GM18508 (cell line): ENCODE measurements around the gene SMIM34.
"Not testable (repeated sequence)": the region's sequence is repeated elsewhere in the genome, so short reads cannot be mapped to it uniquely, and the experiment has no call there.

ENCODE experiments used
- ATAC-seq: cut with Tn5 transposase; IDR thresholded peaks from one replicate; pipeline ENCODE4 v1.9.1; 2021; ENCODE audit warnings: moderate number of reproducible peaks; ENCODE audit not compliant: insufficient read depth, unreplicated experiment

Gene SMIM34, protein sequence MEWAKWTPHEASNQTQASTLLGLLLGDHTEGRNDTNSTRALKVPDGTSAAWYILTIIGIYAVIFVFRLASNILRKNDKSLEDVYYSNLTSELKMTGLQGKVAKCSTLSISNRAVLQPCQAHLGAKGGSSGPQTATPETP

DNA sequence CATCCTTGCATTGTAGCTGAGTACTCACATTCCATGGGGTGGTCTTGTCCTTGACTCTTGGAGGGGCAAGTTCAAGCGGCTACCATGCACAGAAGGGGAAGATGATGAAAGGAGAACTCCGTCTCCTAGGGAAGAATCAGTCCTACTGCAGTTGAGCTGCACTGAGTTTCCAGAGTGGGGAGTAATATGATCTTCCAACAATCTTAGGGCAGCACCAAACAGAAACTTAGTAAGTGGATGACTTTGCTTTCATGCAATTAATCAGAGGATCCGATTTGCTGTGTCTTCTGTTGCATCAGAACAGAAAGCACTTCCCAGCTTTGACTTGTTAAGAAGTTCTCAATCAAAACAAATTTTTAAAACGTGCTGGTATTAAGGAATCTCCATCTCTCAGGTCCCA, at the start of gene SMIM34:
SMIM34 (minus strand) TSS at position 147 of the 400 bp plus-strand sequence; CDS start at position 35, 112 bp downstream.
- not testable (repeated sequence) for ATAC-seq

DNA sequence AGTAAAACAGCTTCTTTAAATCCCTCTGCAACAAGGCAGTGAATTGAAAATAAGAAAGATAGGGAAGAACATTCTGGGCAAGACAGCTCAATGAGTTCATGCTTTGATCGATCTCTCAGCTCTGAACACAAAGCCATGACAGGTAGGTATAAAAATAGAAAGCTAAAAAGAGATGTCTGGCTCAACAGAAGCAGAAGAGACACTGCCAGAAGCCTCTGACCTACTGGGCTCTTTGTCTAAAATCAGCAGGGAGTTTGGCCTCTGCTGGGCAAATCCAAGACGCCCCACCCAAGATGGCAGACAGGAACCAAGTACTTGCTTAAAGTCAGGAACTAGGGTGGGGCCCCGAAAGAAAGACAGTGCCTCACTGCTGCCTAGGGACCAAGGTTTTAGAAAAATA, 43.6 kb upstream of the SMIM34 start:
- ATAC-seq: not testable (repeated sequence)

DNA sequence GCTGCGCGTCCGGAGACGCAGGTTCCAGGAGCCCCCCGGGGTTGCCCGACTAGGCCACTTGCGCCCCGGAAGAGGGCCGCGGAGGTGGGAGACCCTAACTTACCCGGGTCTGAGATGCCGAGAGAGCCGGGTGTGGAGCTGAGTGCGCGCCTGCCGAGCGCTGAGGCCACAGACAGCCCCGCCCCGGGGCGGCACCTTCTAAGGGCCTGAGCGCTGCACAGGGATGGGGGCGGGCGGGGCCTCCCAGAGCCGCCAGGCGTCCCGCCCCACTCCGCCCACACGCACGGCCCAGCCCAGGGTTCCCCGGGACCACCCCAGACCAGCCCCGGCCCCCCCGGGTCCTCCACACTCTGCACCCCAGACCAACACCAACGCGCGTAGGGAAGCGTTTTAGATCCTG, 35.7 kb upstream of the SMIM34 start:
- ATAC-seq: not testable (repeated sequence)

DNA sequence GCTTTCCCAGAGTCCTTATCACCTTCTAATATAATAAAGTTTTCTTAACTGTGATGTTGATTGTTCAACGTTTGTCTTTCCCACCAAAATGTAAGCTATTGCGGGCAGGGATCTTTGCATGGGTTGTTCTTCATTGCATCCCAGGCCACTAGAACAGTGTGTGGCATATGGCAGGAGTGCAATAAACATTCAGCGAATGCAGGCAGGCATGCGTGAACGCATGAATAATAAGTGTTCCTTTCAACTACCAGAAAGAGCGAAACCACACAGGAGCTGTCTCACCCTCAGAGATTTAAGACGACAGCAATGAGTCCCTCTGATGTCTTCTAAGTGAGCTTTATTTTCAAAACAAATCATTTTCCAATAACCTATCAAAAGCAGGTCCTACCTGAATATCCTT, 34.5 kb upstream of the SMIM34 start:
- not testable (repeated sequence) for ATAC-seq

DNA sequence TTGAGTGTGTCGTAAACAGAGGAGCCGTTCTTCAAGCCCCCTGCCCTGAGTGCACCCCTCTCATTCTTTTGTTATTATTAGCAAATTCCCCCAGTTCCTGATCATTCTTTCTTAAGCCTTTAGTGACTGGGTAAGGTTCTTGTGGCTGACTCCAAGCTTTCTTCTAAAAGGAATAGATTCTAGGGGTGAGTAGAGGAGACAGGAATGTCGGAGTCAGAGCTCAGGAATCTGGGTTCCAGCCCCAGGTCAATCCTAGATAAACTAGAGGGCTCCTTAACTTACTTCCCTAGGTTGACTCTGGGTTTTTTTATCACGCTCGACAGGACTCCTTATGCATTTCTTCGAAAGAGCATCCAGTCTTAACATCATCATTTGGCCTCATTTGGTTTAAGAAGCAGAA, 32.4 kb upstream of the SMIM34 start:
- not testable (repeated sequence) for ATAC-seq

DNA sequence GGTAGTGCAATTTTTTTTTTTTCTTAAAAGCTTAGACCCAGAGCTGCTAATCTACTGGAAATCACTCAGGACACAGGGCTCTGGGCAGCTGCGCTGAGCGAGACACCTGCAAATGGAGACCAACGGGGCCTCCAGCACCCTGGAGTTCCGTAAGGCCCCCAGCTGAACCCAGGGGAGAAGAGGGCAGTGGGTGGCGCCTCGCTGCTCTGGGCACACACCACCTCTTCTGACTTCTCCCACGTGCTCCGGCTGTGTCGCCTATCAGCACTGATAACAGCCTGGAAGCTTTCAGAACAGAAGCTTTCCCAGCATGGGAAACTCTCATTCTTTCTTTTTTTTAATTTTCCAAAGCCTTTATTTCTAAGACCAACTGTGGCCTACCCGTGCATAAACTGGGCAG, 31.9 kb upstream of the SMIM34 start:
- not testable (repeated sequence) for ATAC-seq

DNA sequence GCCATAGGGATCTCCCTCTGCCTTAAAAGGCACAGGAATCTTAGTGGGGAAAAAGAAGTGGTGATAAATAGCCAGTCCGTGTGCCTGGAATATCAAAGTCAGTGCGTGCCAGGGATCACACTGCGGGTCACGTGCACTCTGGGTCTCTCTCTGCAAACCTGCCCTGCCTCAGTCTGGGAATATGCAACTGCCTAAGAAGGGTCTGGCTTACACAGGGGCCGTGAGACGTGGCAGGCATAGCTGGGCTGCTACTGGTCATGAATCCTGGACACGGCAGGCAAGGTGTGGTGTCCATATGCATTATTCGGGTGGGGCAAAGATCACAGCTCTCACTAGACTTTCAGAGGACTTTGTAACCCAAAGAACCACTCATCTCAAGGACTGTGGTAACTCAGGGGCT, 23.3 kb upstream of the SMIM34 start:
- not testable (repeated sequence) for ATAC-seq

DNA sequence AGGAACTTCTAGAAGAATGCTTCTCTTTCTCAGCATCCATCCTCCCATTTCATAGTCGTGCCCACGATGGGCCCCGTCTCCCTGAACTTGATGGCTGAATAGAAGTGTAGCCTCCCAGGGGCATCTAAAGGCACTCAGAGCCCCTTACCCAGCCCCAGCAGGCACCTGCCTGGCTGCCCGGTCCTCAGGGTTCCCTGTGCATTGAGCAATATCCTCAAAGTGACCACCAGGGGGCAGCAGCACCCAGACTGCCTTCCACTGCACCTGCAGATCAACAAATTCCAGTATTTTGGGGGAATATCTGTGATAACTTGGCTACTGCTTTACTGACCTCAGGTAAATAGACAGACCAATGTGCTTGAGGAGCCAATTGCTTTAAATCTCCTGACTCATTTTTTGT, 19.7 kb upstream of the SMIM34 start:
- not testable (repeated sequence) for ATAC-seq

DNA sequence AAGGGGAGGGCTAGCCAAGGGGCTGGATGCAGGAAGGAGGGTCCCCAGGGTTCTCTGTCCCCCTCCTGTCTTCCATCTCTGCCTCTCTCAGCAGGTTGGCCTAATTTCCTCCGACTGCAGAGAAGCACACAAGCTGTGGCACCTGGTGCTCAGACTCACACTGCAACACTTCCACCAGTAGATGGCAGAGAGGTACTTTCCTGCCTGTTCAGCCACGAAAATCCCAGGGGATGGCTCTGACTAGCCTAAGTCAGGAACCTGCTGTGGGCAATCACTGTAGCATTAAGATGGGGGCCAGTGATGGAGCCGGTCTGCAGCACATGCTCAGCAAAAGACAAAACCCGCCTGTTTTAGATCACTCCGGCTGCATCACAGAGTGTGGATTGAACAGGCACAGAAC, 6.0 kb upstream of the SMIM34 start:
- ATAC-seq: not testable (repeated sequence)

DNA sequence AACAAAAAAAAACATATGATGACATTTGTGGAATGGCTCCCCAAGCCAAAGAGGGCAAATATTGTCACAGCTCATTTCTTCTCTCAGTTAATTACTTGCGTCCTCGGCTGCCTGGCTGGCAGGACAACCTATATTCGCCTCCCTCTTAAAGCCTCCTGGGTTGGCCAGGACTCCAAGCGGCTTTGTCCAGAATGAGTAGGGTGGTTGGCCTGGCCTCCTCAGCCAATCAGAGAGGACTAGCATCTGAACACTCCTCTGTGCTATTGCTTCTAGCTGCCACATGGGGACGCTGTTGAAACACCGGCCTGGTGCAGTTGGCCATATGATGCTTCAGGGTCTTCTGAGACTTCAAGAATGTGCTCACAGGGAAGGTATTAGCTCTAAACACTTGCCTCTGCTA, 4.7 kb upstream of the SMIM34 start:
- not testable (repeated sequence) for ATAC-seq

DNA sequence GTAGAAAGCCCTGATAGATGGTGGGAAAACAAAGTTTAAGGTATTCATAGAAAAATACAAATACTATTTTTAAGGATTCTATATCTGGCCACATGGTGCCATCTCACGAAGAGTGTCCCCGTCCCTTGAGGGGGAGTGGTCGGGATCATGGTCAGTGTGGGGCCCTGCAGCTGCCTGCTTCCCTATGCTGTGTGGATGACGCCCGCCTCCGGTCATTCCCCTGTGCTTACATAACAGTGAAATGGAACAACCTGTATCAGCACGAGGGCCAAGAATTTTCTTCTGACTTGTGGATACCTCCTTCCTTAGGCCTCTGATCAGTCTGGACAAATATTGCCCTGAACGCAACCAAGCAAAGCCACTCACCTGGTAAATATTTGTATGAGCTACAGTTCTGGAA, 3.6 kb upstream of the SMIM34 start:
- ATAC-seq: not testable (repeated sequence)

DNA sequence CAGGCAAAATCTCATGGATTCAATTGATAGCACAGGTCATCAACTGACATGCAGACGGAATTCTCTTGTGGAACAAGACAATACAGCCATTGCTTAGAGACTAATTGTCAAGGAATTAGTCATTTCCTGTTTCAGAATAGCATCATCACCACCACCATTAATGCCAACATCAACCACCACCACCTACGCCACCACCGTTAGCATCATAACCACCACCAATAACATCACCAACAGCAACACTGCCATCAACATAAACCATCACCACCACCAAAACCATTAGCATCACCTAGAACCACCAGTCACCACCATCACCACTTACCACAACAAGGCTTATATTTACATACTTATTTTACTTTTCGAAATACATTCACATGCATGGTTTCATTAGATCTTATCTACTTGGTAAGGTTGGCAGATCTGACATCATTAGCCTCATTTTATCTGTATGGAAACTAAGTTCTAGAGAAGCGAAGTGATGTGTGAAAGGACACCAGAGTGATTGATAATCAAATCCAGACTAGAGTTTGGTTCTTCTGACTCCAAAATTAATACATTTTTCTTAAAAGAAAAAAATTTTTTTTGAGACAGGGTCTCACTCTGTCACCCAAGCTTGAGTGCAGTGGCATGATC, 6.2 kb downstream of the SMIM34 start:
- not testable (repeated sequence) for ATAC-seq

DNA sequence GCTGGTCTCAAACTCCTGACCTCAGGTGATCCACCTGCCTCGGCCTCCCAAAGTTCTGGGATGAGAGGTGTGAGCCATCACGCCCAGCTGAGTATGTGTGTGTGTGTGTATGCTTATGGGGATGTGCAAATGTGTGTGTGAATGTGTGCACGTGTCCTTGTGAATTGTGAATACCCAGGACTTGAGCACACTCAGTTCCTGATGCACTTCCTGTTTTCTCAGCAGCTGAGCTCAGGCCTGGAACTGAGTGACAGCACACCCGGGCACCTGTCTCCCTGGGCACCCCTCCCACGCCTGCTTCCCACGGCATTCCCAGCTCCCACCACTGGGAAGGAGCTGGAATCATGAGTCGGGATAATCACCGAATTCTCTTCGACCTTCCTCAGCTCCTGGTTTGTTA, 16.5 kb downstream of the SMIM34 start:
- not testable (repeated sequence) for ATAC-seq

DNA sequence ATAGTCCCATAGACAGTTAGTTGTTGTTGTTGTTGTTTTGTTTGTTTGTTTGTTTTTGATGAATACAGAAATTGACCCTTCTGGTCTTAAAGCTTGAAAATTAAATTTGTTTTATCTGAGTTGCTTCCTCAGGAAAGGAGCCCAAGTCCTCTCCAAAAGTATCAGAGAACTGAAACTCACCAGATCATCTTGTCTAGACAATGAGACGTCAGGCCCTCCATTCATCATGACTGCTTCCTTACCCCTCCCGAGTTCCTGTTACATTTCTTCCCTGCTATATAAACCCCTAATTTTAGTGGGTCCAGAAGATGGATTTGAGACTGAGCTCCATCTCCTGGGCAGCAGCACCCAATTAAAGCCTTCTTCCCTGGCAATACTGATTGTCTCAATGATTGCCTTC, 17.1 kb downstream of the SMIM34 start:
- ATAC-seq: not testable (repeated sequence)

DNA sequence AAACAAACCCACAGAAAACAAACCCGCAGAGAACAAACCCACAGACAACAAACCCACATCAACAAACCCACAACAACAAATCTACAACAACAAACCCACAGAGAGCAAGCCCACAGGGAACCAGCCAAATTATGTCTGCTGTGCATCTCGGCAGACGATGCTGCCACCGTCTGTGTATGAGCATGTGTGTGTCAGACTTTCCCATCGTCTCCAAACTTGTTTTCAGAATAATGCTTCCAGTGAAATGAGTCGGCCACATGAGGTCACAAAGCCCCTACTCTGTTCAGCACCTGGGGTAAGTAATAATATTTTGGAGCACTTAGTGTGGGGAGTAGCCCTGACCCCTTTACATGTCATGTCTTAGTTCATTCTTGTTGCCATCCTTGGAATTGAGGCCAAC, 17.6 kb downstream of the SMIM34 start:
- ATAC-seq: not testable (repeated sequence)

DNA sequence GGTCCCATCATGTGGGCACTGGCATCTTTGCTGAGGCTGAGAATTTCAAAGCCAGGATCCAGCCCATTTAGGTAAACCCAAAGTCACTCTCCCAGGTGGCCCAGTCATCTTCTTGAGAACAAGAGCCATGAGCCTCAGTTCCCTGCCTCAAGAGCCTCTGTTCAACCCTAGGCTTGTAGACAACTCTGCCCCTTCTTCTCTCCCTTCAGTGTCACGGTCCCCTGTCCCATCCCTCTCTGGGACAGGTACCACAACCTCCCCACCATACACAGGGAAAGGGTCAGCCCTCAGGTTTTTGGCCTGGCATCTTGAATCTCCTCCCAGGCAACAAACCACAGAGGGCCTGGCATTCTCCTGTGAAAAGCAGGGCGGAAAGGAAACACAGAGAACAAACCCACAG, 18.1 kb downstream of the SMIM34 start:
- ATAC-seq: not testable (repeated sequence)

DNA sequence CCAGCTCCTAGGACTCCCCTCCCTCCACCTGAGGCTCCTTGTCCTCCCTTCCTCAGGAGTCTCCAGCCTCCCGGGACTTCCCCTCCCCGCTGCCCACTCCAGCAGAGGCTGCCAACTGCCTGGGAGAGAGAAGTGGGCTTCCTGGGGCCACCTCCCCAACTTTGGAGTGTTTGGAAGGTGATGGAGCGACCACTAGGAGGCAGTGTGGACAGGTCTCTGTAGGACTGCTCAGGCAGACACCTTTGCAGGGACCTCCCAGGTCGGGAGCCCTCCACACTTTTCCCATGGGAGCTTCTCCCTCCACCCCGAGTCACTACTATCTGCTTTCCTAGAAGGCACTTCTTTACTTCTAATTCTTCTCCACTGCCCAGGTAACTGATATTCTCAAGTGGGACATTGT, 19.0 kb downstream of the SMIM34 start:
- ATAC-seq: not testable (repeated sequence)

DNA sequence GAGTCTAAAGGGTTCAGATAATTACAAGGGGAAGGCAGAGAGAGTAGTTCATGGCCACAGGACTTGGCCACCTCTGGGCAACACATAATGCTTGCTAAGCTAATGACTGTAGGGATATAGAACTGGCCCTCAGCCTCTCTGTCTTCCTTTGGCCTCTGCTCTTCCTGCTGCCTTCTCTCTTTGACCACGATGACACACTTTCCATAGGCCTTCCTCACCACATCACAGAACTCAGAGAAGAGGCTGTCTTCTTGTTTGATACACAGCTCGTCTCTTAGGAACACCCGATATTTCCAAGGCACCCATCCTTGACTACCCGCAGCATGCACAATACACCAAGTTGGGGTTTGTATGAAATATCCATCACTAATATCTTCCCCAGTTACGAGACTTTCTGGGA, 23.2 kb downstream of the SMIM34 start:
- not testable (repeated sequence) for ATAC-seq

DNA sequence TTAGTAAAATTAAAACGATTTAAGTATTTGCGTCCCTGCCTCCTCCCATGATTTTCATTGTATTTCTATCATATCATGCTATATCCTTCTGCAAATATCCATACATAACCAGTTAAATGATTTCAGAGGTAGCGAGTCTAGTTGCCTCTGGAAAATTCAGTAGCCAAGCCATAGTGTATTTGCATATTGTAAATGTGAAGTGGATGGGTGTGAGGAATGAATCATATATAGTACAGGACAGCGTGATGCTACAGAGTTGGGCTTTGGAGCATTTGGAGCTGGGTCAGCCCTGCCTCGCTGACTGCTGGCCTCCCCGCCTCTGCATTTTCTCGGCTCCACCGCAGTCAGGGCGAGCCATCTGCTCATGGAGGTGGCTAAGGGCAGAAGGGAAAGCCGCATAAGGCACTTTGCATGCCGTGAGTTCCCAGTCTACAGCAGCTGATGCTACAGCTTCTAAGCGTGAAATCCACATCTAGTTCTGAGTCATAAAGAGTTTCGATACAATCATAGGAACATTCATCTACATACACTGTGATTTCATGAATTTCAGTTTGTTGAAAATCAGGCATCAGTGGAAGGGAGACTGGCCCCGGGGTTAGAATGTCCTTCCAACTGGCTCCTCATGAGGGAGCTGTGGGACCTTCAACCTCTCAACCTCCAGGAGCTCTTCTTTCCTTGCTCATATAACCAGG, 39.9 kb downstream of the SMIM34 start:
- not testable (repeated sequence) for ATAC-seq

DNA sequence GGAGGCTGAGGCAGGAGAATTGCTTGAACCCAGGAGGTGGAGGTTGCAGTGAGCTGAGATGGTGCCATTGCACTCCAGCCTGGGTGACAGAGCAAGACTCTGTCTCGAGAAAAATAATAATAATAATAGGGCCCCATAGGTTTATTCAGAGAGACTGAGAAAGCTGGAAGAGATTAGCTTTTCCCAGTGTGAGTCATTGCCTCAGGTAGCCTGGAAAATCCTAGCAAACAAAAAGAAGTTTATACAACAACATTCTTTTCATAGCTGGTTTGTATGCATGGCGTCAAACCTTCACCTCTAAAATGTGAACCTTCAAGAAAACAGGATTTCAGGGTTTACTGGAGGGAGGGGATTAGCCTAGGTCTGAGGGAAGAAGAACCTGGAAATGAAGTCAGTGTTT, 40.6 kb downstream of the SMIM34 start:
- not testable (repeated sequence) for ATAC-seq

DNA sequence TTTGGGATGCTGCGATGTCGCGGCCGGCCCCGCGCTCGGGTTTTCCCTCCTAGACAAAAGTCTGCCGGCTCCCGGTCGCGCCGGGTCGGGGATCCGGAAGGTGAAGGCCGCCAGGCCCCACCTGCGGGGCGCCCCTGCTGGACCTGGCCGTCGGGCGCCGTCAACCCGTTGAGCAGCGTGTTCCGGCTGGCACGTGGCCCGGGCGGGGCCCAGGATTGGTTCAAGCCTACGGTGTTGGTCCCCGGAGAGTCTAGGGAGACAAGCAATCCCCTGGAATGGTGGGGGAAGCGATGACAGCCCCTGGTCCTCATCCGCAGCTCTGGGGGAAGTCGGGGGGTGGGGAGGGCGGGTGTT, 48.2 kb downstream of the SMIM34 start:
- not testable (repeated sequence) for ATAC-seq
